K562 (cell line): ENCODE data around the gene ZNF865. TPM values are rescaled to one million over a fixed set of nuclear protein-coding genes. Genes with fewer than 3 reads are reported as not detected.
A peak's percentile ranks its signal among the peaks of the same experiment; 100 is the strongest.

ENCODE experiments used
- BCLAF1 ChIP-seq, 2 experiments: fragments of 450-650 bp in 1 of 2; IDR thresholded peaks; 2 replicates each; pipeline ENCODE4 v1.6.1; 2011 to 2017; ENCODE audit warnings: low read depth in 2 of 2, antibody characterized with exemption in 1 of 2, borderline replicate concordance in 1 of 2, low read length in 1 of 2, mild to moderate bottlenecking in 1 of 2, mixed read lengths in 1 of 2; ENCODE audit not compliant: control insufficient read depth in 1 of 2
- CBFB ChIP-seq: sonication (generic); formaldehyde crosslinking; IDR thresholded peaks from 2 replicates; pipeline ENCODE4 v1.4.0; 2020; ENCODE audit warnings: mild to moderate bottlenecking, missing genetic modification reagents
- EGR1 ChIP-seq: fragments of 450-650 bp; conservative IDR thresholded peaks from 2 replicates; pipeline ENCODE4 v1.6.1; 2017; ENCODE audit warnings: mild to moderate bottlenecking
- EHMT2 ChIP-seq: fragments of 450-650 bp; IDR thresholded peaks from 2 replicates; pipeline ENCODE4 v1.6.1; 2018; ENCODE audit warnings: antibody characterized with exemption
- MED1 ChIP-seq: sonication (generic); formaldehyde crosslinking; IDR thresholded peaks from 2 replicates; pipeline ENCODE4 v1.8.1; 2023; ENCODE audit warnings: missing genetic modification reagents, borderline replicate concordance
- MEF2A ChIP-seq: IDR thresholded peaks from 2 replicates; pipeline ENCODE4 v1.6.1; 2011; ENCODE audit warnings: low read depth, mild to moderate bottlenecking, low read length, moderate library complexity; ENCODE audit not compliant: control insufficient read depth
- MTA3 ChIP-seq: fragments of 450-650 bp; formaldehyde crosslinking; IDR thresholded peaks from 2 replicates; pipeline ENCODE4 v1.6.1; 2017; ENCODE audit warnings: mild to moderate bottlenecking, borderline replicate concordance
- NCOA1 ChIP-seq: fragments of 450-650 bp; IDR thresholded peaks from 2 replicates; pipeline ENCODE4 v1.6.1; 2016; ENCODE audit warnings: low read depth
- RBBP5 ChIP-seq: fragments of 200-600 bp; sonication (generic); IDR thresholded peaks from 2 replicates; pipeline ENCODE4 v1.6.1; 2012; ENCODE audit warnings: borderline replicate concordance, mild to moderate bottlenecking, low read length, control low read depth, inconsistent platforms; ENCODE audit not compliant: insufficient read depth, poor library complexity, severe bottlenecking
- SAP30 ChIP-seq: fragments of 200-600 bp; sonication (generic); IDR thresholded peaks from 2 replicates; pipeline ENCODE4 v1.6.1; 2012; ENCODE audit warnings: borderline replicate concordance, low read depth, mild to moderate bottlenecking, moderate library complexity, low read length, control low read depth, inconsistent platforms; ENCODE audit not compliant: insufficient read depth, poor library complexity, severe bottlenecking
- SMAD1 ChIP-seq: fragments of 150-350 bp; IDR thresholded peaks from 2 replicates; pipeline ENCODE4 v1.6.1; 2014; ENCODE audit warnings: low read length, low read depth; ENCODE audit not compliant: partially characterized antibody
- THRA ChIP-seq: fragments of 450-650 bp; IDR thresholded peaks from 2 replicates; pipeline ENCODE4 v1.6.1; 2017; ENCODE audit warnings: mild to moderate bottlenecking, moderate library complexity
- ZNF518B ChIP-seq: fragments of 250-450 bp; sonication (Bioruptor Pico); IDR thresholded peaks from 2 replicates; pipeline ENCODE4 v1.5.0; 2021; ENCODE audit warnings: mild to moderate bottlenecking, moderate library complexity
- ZNF583 ChIP-seq: fragments of 250-450 bp; sonication (Bioruptor Pico); IDR thresholded peaks from 2 replicates; pipeline ENCODE4 v1.4.0; 2020
- ZNF785 ChIP-seq: fragments of 250-450 bp; sonication (Bioruptor Pico); IDR thresholded peaks from 2 replicates; pipeline ENCODE4 v1.4.0; 2020; ENCODE audit warnings: mild to moderate bottlenecking
- polyA plus RNA-seq, 8 experiments: library from polyadenylated mRNA; depleted of rRNA in 4 of 8; stranded (reverse) in 5 of 8; unstranded in 3 of 8; fragments of >200 nt; fragmentation: Nextera tagmentation in 2 of 8; fragmentation: Illumina TruSeq in 1 of 8; extraction: Ambion mirVana in 2 of 8; extraction: Trizol in 1 of 8; gene quantifications; 2 replicates each; pipeline versions ENCODE4 v1.2.1 to v1.2.3, GENCODE V29; 2011 to 2014; ENCODE audit warnings: inconsistent platforms in 1 of 8, missing spikeins in 1 of 8
- total RNA-seq, 7 experiments: library from RNA; depleted of rRNA in 6 of 7; stranded (reverse); fragments of >200 nt in 6 of 7; fragmentation: Illumina TruSeq in 2 of 7; extraction: Trizol in 2 of 7; gene quantifications; 2 replicates each; pipeline versions ENCODE4 v1.2.1 to v1.2.3, GENCODE V29; 2011 to 2021; ENCODE audit warnings: low replicate concordance in 1 of 7
- TF ChIP-seq, protein P1 (sequence below): sonication (generic); formaldehyde crosslinking; IDR thresholded peaks from 2 replicates; pipeline ENCODE4 v1.8.0; 2022; ENCODE audit warnings: missing genetic modification reagents, mild to moderate bottlenecking, borderline replicate concordance

Gene ZNF865
- total and polyA plus RNA-seq, 9 of the 15 experiments (the other 6 are each of a cell fraction or from before 2014, with no cell fraction given), result 0.40 to 18.8 (median 1.6) TPM; not detected in 2

- no peak for TF ChIP-seq BCLAF1 (IDR thresholded peaks at IDR 0.05; ENCODE audit: borderline replicate concordance in 1 of 2, control insufficient read depth in 1 of 2, low read depth in 2 of 2, low read length in 1 of 2)
- TF ChIP-seq, protein P1, sequence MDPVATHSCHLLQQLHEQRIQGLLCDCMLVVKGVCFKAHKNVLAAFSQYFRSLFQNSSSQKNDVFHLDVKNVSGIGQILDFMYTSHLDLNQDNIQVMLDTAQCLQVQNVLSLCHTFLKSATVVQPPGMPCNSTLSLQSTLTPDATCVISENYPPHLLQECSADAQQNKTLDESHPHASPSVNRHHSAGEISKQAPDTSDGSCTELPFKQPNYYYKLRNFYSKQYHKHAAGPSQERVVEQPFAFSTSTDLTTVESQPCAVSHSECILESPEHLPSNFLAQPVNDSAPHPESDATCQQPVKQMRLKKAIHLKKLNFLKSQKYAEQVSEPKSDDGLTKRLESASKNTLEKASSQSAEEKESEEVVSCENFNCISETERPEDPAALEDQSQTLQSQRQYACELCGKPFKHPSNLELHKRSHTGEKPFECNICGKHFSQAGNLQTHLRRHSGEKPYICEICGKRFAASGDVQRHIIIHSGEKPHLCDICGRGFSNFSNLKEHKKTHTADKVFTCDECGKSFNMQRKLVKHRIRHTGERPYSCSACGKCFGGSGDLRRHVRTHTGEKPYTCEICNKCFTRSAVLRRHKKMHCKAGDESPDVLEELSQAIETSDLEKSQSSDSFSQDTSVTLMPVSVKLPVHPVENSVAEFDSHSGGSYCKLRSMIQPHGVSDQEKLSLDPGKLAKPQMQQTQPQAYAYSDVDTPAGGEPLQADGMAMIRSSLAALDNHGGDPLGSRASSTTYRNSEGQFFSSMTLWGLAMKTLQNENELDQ (CRISPR knock-in tag), result no peak
- no peak for TF ChIP-seq SMAD1
- no peak for TF ChIP-seq MEF2A
- no peak for TF ChIP-seq ZNF518B (CRISPR knock-in tag)
- no peak for TF ChIP-seq CBFB
- TF ChIP-seq RBBP5, result no peak
- TF ChIP-seq MED1 (CRISPR knock-in tag), result no peak
- TF ChIP-seq ZNF583 (CRISPR knock-in tag), result no peak
- no peak for TF ChIP-seq THRA
- no peak for TF ChIP-seq MTA3
- TF ChIP-seq ZNF785 (CRISPR knock-in tag), result no peak
- TF ChIP-seq EGR1, result peak; percentile 84
- peak; percentile 30 for TF ChIP-seq NCOA1
- peak; percentile 11 for TF ChIP-seq SAP30
- no peak for TF ChIP-seq EHMT2
Measured at GRCh38 chr19:55599468-55599841, 6.0 kb upstream of the ZNF865 start, which contains the start of gene FIZ1 (continued).
